OCI-LY1 (cell line): ENCODE data around the gene RUBCN.

Experiments
- CTCF ChIP-seq: fragments of 200-600 bp; sonication (generic), shearing (Covaris generic); IDR thresholded peaks from 2 replicates; pipeline ENCODE4 v1.5.1; 2017; ENCODE audit warnings: mild to moderate bottlenecking, antibody characterized with exemption, low read length, moderate library complexity, mixed read lengths
- EZH2 ChIP-seq: fragments of 200-600 bp; sonication (generic), shearing (Covaris generic); IDR thresholded peaks from 2 replicates; pipeline ENCODE4 v1.8.0; 2017; ENCODE audit warnings: borderline replicate concordance, mixed run types, mild to moderate bottlenecking, antibody characterized with exemption, low read length, moderate library complexity, mixed read lengths

- TF ChIP-seq CTCF (no peak), EZH2 (no peak)
Measured at GRCh38 chr3:197742787-197743186, 6.1 kb upstream of the RUBCN start.
